H1 (cell line): ENCODE measurements around the gene ICAM2. TPM values are rescaled to one million over a fixed set of nuclear protein-coding genes. Genes with fewer than 3 reads are reported as not detected.

Experiments
- E2F6 ChIP-seq: IDR thresholded peaks from 2 replicates; pipeline ENCODE4 v1.6.1; 2012; ENCODE audit warnings: inconsistent platforms
- SIN3A ChIP-seq, 2 experiments: IDR thresholded peaks in 1 of 2; conservative IDR thresholded peaks in 1 of 2; 2 replicates each; pipeline ENCODE4 v1.6.1; 2011 to 2012; ENCODE audit warnings: low read length in 2 of 2, improper control_type of control experiment in 1 of 2, low read depth in 1 of 2, mild to moderate bottlenecking in 1 of 2
- polyA plus RNA-seq, 7 experiments: library from polyadenylated mRNA; depleted of rRNA in 3 of 7; stranded (reverse) in 5 of 7; unstranded in 2 of 7; fragments of >200 nt in 5 of 7; fragments of 200-250 nt in 2 of 7; gene quantifications; 1 replicate in 5 of 7; 2 replicates in 1 of 7; 4 replicates in 1 of 7; pipeline versions ENCODE4 v1.2.1 to v1.2.3, GENCODE V29; 2011 to 2013; ENCODE audit warnings: missing spikeins in 2 of 7, mixed read lengths in 2 of 7
- total RNA-seq: library from RNA; stranded (reverse); fragmentation: NEBNext Ultra II Directional; extraction: Animal tissue kit (Norgen Biotek cat#: 25700); gene quantifications from 2 replicates; pipeline ENCODE4 v1.2.1, GENCODE V29; 2021

The ICAM2 gene
- total and polyA plus RNA-seq, 2 of the 8 experiments (the other 6 are each of a cell fraction or from before 2014, with no cell fraction given): 0.45 to 0.63 TPM

- TF ChIP-seq E2F6 (no peak), SIN3A (conservative IDR thresholded peaks at IDR 0.05 in 1 of 2, IDR thresholded peaks at IDR 0.05 in 1 of 2; ENCODE audit: low read depth in 1 of 2, low read length in 2 of 2) (no peak)
- TF ChIP-seq, all 59 proteins: peak for 0
Measured at GRCh38 chr17:64048805-64049204, 28.4 kb upstream of the ICAM2 start (continued).
